SK-N-SH (cell line): Measurements from ENCODE around the gene LMAN1L. TPM values are rescaled to one million over a fixed set of nuclear protein-coding genes. Genes with fewer than 3 reads are reported as not detected.
A peak's percentile ranks its signal among the peaks of the same experiment; 100 is the strongest.

Experiments used
- CTCF ChIA-PET: fragments of 300-600, 350-600 bp; formaldehyde crosslinking; extraction: SDS; loops from one replicate; lab custom pipeline; 2021; lab: Yijun Ruan, JAX
- POLR2A ChIA-PET: fragments of 350-600 bp; sonication (Branson Sonifier 250); formaldehyde crosslinking; extraction: SDS; loops from one replicate; lab custom pipeline; 2020; ENCODE audit warnings: antibody characterized with exemption, inconsistent platforms; lab: Yijun Ruan, JAX
- DNase-seq: peaks from one replicate; pipeline ENCODE4 v3.0.0; 2012
- H2AFZ ChIP-seq: fragments of 200-600 bp; sonication (generic); 2 replicates; pipeline ENCODE4 v1.8.1; 2016; ENCODE audit warnings: antibody characterized with exemption, mild to moderate bottlenecking, low read depth
- H3F3A ChIP-seq: fragments of 200-600 bp; sonication (generic); replicated peaks from 2 replicates; pipeline ENCODE3; 2016; ENCODE audit warnings: antibody characterized with exemption, mild to moderate bottlenecking; ENCODE audit not compliant: insufficient read depth
- H3K27ac ChIP-seq, 2 experiments: fragments of 200-500 bp in 1 of 2; fragments of 200-600 bp in 1 of 2; sonication (Bioruptor generic) in 1 of 2; sonication (generic), shearing (Covaris generic) in 1 of 2; 2 replicates each; pipeline versions ENCODE4 v1.5.1 to v1.6.1; 2014 to 2016; ENCODE audit warnings: low read depth in 2 of 2, inconsistent platforms in 1 of 2, low read length in 1 of 2, mild to moderate bottlenecking in 1 of 2, mixed read lengths in 1 of 2
- H3K27me3 ChIP-seq: fragments of 200-600 bp; sonication (generic), shearing (Covaris generic); 2 replicates; pipeline ENCODE4 v1.6.1; 2016; ENCODE audit warnings: mixed run types; ENCODE audit not compliant: insufficient read depth
- H3K36me3 ChIP-seq, 2 experiments: fragments of 200-500 bp in 1 of 2; fragments of 200-600 bp in 1 of 2; sonication (Bioruptor generic) in 1 of 2; sonication (generic) in 1 of 2; replicated peaks in 1 of 2; 2 replicates each; pipeline versions ENCODE3 to v1.5.1; 2014 to 2016; ENCODE audit warnings: low read length in 1 of 2, mild to moderate bottlenecking in 1 of 2; ENCODE audit not compliant: insufficient read depth in 2 of 2, control insufficient read depth in 1 of 2
- H3K4me1 ChIP-seq, 2 experiments: fragments of 200-500 bp in 1 of 2; fragments of 200-600 bp in 1 of 2; sonication (Bioruptor generic) in 1 of 2; sonication (generic), shearing (Covaris generic) in 1 of 2; 2 replicates each; pipeline versions ENCODE4 v1.5.1 to v1.6.1; 2014 to 2016; ENCODE audit warnings: low read depth in 1 of 2, low read length in 1 of 2, mixed run types in 1 of 2; ENCODE audit not compliant: insufficient read depth in 2 of 2, control insufficient read depth in 1 of 2
- H3K4me2 ChIP-seq: fragments of 200-600 bp; sonication (generic), shearing (Covaris generic); 2 replicates; pipeline ENCODE4 v1.6.1; 2017; ENCODE audit warnings: mixed run types
- H3K4me3 ChIP-seq, 2 experiments: fragments of 200-500 bp in 1 of 2; fragments of 200-600 bp in 1 of 2; sonication (Bioruptor generic) in 1 of 2; sonication (generic), shearing (Covaris generic) in 1 of 2; 2 replicates each; pipeline versions ENCODE4 v1.5.1 to v1.8.1; 2014 to 2016; ENCODE audit warnings: low read depth in 2 of 2, inconsistent platforms in 1 of 2, low read length in 1 of 2, mild to moderate bottlenecking in 1 of 2, mixed read lengths in 1 of 2, moderate library complexity in 1 of 2
- H3K79me2 ChIP-seq: fragments of 200-600 bp; sonication (generic); 2 replicates; pipeline ENCODE4 v1.8.1; 2017; ENCODE audit warnings: mild to moderate bottlenecking; ENCODE audit not compliant: insufficient read depth
- H3K9ac ChIP-seq: fragments of 200-600 bp; sonication (generic); 2 replicates; pipeline ENCODE4 v1.6.1; 2017; ENCODE audit warnings: mixed run types
- H3K9me2 ChIP-seq: fragments of 200-600 bp; sonication (generic); 2 replicates; pipeline ENCODE4 v1.6.1; 2017; ENCODE audit warnings: mixed run types
- H3K9me3 ChIP-seq: fragments of 200-600 bp; sonication (generic); 2 replicates; pipeline ENCODE4 v1.6.1; 2017; ENCODE audit warnings: mixed run types, mild to moderate bottlenecking, moderate library complexity
- H4K20me1 ChIP-seq: fragments of 200-600 bp; sonication (generic); 2 replicates; pipeline ENCODE4 v1.6.1; 2017; ENCODE audit warnings: mild to moderate bottlenecking, mixed run types; ENCODE audit not compliant: insufficient read depth
- CHD2 ChIP-seq: fragments of 150-350 bp; IDR thresholded peaks from 2 replicates; pipeline ENCODE4 v1.6.1; 2018; ENCODE audit warnings: low read length; ENCODE audit not compliant: partially characterized antibody
- FOSL2 ChIP-seq: IDR thresholded peaks from 2 replicates; pipeline ENCODE4 v1.4.0; 2012; ENCODE audit warnings: low read depth, mild to moderate bottlenecking, moderate library complexity, borderline replicate concordance
- MXI1 ChIP-seq: IDR thresholded peaks from 2 replicates; pipeline ENCODE4 v1.6.1; 2012; ENCODE audit warnings: mild to moderate bottlenecking, low read depth, low read length, improper control_type of control experiment
- POLR2AphosphoS5 ChIP-seq: IDR thresholded peaks from 2 replicates; pipeline ENCODE4 v1.6.1; 2012; ENCODE audit warnings: low read depth, low read length
- RXRA ChIP-seq: IDR thresholded peaks from 2 replicates; pipeline ENCODE4 v1.4.0; 2012; ENCODE audit warnings: low read depth, mild to moderate bottlenecking, borderline replicate concordance
- SMC3 ChIP-seq: IDR thresholded peaks from 2 replicates; pipeline ENCODE4 v1.6.1; 2012; ENCODE audit warnings: low read depth, low read length, improper control_type of control experiment
- YY1 ChIP-seq: IDR thresholded peaks from 2 replicates; pipeline ENCODE4 v1.4.0; 2012; ENCODE audit warnings: low read depth, mild to moderate bottlenecking
- WGBS: methylation state at CpG from one replicate; pipeline ENCODE4 v1.1.6; 2017; ENCODE audit warnings: low lambda C conversion rate; 5-methylcytosine and 5-hydroxymethylcytosine counted together
- polyA plus RNA-seq, 3 experiments: library from polyadenylated mRNA; depleted of rRNA; stranded (reverse); fragments of >200 nt; gene quantifications; 2 replicates each; pipeline ENCODE4 v1.2.3, GENCODE V29; 2012
- TF ChIP-seq, protein P1 (sequence below): fragments of 150-350 bp; IDR thresholded peaks from 2 replicates; pipeline ENCODE4 v1.6.1; 2017; ENCODE audit warnings: antibody characterized with exemption, low read length, low read depth, borderline replicate concordance
- TF ChIP-seq, protein P2 (sequence below): IDR thresholded peaks from 2 replicates; pipeline ENCODE4 v1.6.1; 2012; ENCODE audit warnings: mild to moderate bottlenecking, low read depth, low read length, moderate library complexity
- TF ChIP-seq, protein P3 (sequence below): IDR thresholded peaks from 2 replicates; pipeline ENCODE4; 2012

Gene LMAN1L
- polyA plus RNA-seq, 1 of the 3 experiments (the other 2 are of a cell fraction): 0.02 TPM

DNA sequence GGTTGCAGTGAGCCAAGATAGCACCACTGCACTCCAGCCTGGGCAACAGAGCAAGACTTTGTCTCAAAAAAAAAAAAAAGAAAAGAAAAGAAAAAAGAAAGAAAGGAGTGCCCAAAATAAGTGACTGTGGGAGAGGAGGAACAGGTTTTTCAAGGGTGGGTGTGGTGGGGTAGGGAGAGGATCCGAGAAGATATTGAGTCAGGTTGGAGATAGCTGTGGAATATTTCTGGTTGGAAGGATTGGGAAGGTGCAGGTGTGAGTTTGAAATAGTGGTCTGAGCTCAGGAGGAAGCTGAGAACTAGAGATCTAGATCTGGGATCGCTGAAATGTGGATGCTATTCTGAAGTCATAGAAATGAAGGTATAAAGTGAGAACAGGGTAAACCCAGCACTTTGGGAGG is 52.7 kb downstream of the LMAN1L start:
- TF ChIP-seq, protein P1, sequence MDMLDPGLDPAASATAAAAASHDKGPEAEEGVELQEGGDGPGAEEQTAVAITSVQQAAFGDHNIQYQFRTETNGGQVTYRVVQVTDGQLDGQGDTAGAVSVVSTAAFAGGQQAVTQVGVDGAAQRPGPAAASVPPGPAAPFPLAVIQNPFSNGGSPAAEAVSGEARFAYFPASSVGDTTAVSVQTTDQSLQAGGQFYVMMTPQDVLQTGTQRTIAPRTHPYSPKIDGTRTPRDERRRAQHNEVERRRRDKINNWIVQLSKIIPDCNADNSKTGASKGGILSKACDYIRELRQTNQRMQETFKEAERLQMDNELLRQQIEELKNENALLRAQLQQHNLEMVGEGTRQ: no peak
- TF ChIP-seq POLR2AphosphoS5: no peak
- no peak for TF ChIP-seq RXRA
- TF ChIP-seq, protein P2, sequence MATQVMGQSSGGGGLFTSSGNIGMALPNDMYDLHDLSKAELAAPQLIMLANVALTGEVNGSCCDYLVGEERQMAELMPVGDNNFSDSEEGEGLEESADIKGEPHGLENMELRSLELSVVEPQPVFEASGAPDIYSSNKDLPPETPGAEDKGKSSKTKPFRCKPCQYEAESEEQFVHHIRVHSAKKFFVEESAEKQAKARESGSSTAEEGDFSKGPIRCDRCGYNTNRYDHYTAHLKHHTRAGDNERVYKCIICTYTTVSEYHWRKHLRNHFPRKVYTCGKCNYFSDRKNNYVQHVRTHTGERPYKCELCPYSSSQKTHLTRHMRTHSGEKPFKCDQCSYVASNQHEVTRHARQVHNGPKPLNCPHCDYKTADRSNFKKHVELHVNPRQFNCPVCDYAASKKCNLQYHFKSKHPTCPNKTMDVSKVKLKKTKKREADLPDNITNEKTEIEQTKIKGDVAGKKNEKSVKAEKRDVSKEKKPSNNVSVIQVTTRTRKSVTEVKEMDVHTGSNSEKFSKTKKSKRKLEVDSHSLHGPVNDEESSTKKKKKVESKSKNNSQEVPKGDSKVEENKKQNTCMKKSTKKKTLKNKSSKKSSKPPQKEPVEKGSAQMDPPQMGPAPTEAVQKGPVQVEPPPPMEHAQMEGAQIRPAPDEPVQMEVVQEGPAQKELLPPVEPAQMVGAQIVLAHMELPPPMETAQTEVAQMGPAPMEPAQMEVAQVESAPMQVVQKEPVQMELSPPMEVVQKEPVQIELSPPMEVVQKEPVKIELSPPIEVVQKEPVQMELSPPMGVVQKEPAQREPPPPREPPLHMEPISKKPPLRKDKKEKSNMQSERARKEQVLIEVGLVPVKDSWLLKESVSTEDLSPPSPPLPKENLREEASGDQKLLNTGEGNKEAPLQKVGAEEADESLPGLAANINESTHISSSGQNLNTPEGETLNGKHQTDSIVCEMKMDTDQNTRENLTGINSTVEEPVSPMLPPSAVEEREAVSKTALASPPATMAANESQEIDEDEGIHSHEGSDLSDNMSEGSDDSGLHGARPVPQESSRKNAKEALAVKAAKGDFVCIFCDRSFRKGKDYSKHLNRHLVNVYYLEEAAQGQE: no peak
- TF ChIP-seq YY1: no peak
- no peak for TF ChIP-seq MXI1
- no peak for TF ChIP-seq CHD2
- TF ChIP-seq, all 33 proteins: peak for 0
- Histone ChIP-seq H3K4me1 (peaks cover 6 to 20% of the 10 kb centered on the region in 2 experiments; a peak in 3 of 4 replicates), H3F3A (peaks cover 9% of the 10 kb centered on the region), H3K27ac (no peak overlapping the region), H3K79me2 (peaks cover 93% of the 10 kb centered on the region), H3K27me3 (no peaks in the 10 kb centered on the region), H3K4me2 (no peak overlapping the region), H3K9ac (no peak overlapping the region), H3K36me3 (peaks cover 7 to 8% of the 10 kb centered on the region in 2 experiments), H3K9me2 (no peaks in the 10 kb centered on the region), H2AFZ (no peak overlapping the region), H3K9me3 (no peaks in the 10 kb centered on the region), H4K20me1 (peaks cover 47% of the 10 kb centered on the region), H3K4me3 (no peak overlapping the region)
- no peak for DNase-seq
- ChIA-PET CTCF (interaction anchor here (1.6 kb wide), 1 partner anchor 14 kb away, joined by 3 read pairs; no protein-coding TSS in a partner anchor), POLR2A (no interaction called here)
- 92% methylated on average over 2 of the region's 2 CpGs for WGBS

DNA sequence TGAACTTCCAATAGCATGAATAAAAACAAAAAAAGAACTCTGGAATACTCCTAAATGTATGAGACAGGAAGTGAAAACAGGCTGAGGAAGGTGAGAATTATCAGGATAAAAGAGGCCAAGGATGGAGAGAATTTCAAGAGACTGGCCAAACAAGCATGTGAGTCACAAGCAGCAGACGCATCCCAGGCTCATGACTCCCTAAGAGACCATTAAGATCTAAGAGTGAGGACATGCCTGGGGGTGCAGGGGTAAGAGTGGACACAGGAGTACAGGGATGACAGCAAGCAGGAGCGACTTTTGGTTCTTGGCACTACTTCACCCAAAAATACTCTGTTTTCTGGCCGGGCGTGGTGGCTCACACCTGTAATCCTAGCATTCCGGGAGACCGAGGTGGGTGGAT is 53.5 kb downstream of the LMAN1L start:
- no peak overlapping the region for H3K9ac ChIP-seq
- POLR2A ChIA-PET: no interaction called here
- WGBS: 78% methylated on average over 6 of the region's 6 CpGs
- H3K4me1 ChIP-seq: peaks cover 8 to 21% of the 10 kb centered on the region in 2 experiments; a peak in 3 of 4 replicates
- peaks cover 95% of the 10 kb centered on the region for H3K79me2 ChIP-seq
- no peaks in the 10 kb centered on the region for H3K9me2 ChIP-seq
- TF ChIP-seq, protein P3, sequence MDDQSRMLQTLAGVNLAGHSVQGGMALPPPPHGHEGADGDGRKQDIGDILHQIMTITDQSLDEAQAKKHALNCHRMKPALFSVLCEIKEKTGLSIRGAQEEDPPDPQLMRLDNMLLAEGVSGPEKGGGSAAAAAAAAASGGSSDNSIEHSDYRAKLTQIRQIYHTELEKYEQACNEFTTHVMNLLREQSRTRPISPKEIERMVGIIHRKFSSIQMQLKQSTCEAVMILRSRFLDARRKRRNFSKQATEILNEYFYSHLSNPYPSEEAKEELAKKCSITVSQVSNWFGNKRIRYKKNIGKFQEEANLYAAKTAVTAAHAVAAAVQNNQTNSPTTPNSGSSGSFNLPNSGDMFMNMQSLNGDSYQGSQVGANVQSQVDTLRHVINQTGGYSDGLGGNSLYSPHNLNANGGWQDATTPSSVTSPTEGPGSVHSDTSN: no peak
- TF ChIP-seq FOSL2 (0 out of 2 replicates have a peak, but pooled peaks have one; percentile 22), SMC3 (no peak)
- peaks cover 9% of the 10 kb centered on the region for H3F3A ChIP-seq
- no peaks in the 10 kb centered on the region for H3K9me3 ChIP-seq
- H3K4me3 ChIP-seq: no peak overlapping the region
- H3K27me3 ChIP-seq: no peaks in the 10 kb centered on the region
- H3K36me3 ChIP-seq: peaks cover 8 to 10% of the 10 kb centered on the region in 2 experiments
- peak overlapping the region in 1 of 2 experiments; percentile 36; a peak in 1 of 4 replicates for H3K27ac ChIP-seq
- H2AFZ ChIP-seq: no peak overlapping the region
- CTCF ChIA-PET: interaction anchor here (1.6 kb wide), 1 partner anchor 13 kb away, joined by 3 read pairs; no protein-coding TSS in a partner anchor
- H3K4me2 ChIP-seq: peak overlapping the region; percentile 41; the same call in 1 of the 2 replicates
- peaks cover 54% of the 10 kb centered on the region for H4K20me1 ChIP-seq
- no peak for DNase-seq
